T-helper 17 cell (primary cell): ENCODE measurements around the gene PCNT. TPM values are rescaled to one million over a fixed set of nuclear protein-coding genes. Genes with fewer than 3 reads are reported as not detected.

Experiments used
- ATAC-seq: fragments of 150-1000 bp; cut with Tn5 transposase; 2 replicates; pipeline ENCODE4 v1.10.0; 2021; ENCODE audit warnings: mild to moderate bottlenecking, moderate library complexity
- DNase-seq, 3 donors: peaks; one replicate each; pipeline versions ENCODE4 v3.0.0 to v3.0.0-alpha.2; 2020 to 2021
- H3K9me3 ChIP-seq: one replicate; pipeline ENCODE4 v1.7.0; 2013; ENCODE audit warnings: low read length, mild to moderate bottlenecking; ENCODE audit not compliant: control insufficient read depth, poor library complexity, severe bottlenecking
- H3K27ac Mint-ChIP-seq: one replicate; pipeline ENCODE4 v1.8.0; 2022; ENCODE audit warnings: mild to moderate bottlenecking, moderate library complexity, mixed read lengths
- H3K27me3 Mint-ChIP-seq: one replicate; pipeline ENCODE4 v1.8.0; 2022; ENCODE audit warnings: mixed read lengths
- H3K36me3 Mint-ChIP-seq: one replicate; pipeline ENCODE4 v1.8.0; 2022; ENCODE audit warnings: low read depth, mixed read lengths
- H3K4me1 Mint-ChIP-seq: one replicate; pipeline ENCODE4 v1.8.0; 2022; ENCODE audit warnings: mild to moderate bottlenecking, mixed read lengths
- H3K4me3 Mint-ChIP-seq: one replicate; pipeline ENCODE4 v1.8.0; 2022; ENCODE audit warnings: mild to moderate bottlenecking, moderate library complexity, mixed read lengths
- total RNA-seq, 4 donors: library from RNA in 2 of 4; stranded (reverse) in 2 of 4; gene quantifications; one replicate each; pipeline ENCODE4 v1.2.3 and lab custom pipeline; 2022 to 2026

Gene PCNT
- total RNA-seq, 2 donors from 2014 or later = 53.5 to 59.5 TPM

DNA sequence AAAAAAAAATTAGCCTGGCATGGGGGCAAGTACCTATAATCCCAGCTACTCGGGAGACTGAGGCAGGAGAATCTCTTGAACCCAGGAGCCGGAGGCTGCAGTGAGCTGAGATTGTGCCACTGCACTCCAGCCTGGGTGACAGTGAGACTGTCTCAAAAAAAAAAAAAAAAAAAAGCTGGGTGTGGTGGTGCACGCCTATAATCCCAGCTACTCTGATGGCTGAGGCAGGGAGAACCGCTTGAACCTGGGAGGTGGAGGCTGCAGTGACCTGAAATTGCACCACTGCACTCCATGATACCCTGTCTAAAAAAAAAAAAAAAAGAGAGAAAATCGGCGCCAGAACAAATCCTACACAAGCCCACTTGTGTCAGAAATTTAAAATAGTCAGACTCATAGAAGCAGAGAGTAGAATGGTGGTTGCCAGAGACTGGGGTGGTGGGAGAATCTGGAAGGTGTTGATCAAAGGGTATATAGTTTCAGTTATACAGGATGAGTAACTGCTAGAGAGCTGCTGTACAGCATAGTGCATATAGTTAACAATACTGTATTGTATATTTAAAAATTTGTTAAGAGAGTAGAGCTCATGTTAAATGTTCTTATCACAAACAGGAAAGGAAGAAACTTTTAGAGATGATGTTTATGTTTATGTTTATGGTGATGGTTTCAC is 144.3 kb downstream of the PCNT start:
- Mint-ChIP-seq H3K4me1 (peaks cover 21% of the 10 kb centered on the region), H3K4me3 (no peak overlapping the region), H3K36me3 (no peaks in the 10 kb centered on the region)

DNA sequence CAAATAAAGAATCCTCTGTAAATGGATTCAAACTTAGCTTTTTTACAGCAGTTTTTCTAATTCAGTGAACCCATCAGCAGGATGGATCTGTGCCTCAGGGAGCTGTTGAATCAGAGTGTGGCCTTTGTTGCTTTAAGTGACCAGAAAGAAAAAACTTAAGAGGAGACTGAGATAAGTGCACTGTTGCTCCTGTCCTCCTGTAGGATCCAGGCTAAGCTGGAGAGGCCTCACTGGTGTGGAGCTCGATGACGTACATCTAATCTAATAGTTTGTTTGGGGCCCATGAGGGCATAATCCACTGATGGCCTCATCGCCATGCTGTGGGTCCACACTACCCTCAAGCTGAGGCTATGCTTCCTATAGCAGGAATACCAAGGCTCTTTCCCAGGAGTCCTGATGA is 145.3 kb downstream of the PCNT start:
- H3K4me3 Mint-ChIP-seq = no peak overlapping the region
- H3K9me3 ChIP-seq = no peaks in the 10 kb centered on the region
- no peaks in the 10 kb centered on the region for H3K27me3 Mint-ChIP-seq
- H3K27ac Mint-ChIP-seq = no peak overlapping the region
- H3K36me3 Mint-ChIP-seq = no peaks in the 10 kb centered on the region
- DNase-seq = no peak
- no peak for ATAC-seq
- H3K4me1 Mint-ChIP-seq = peaks cover 27% of the 10 kb centered on the region

More for the DNA sequence above, 144.3 kb downstream of the PCNT start:
- Mint-ChIP-seq H3K27ac (peak overlapping the region; percentile 54), H3K27me3 (no peaks in the 10 kb centered on the region)
- no peak for DNase-seq
- H3K9me3 ChIP-seq = no peaks in the 10 kb centered on the region
- no peak for ATAC-seq

DNA sequence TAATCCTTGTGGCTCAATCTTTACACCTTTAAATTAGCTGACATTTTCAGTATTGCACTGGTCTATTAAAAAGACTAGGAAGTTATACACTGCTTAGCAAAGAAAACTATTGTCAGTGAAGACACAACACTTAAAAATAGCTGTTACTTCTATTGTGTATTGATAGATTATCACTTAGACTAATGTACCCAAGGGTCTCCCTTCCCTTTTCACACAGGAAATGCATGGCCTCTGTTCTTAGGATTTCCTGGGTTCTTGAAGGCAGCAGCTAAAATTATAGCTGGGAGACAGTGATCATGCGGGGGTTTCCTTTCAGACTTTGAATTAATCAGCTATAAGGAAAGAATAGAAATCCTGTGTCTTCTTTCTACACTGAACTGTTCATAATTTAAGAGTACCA is 147.6 kb downstream of the PCNT start:
- Mint-ChIP-seq H3K36me3 (peaks cover 3% of the 10 kb centered on the region), H3K4me1 (peaks cover 32% of the 10 kb centered on the region), H3K27ac (no peak overlapping the region), H3K4me3 (no peak overlapping the region), H3K27me3 (no peaks in the 10 kb centered on the region)
- DNase-seq (no peak), ATAC-seq (no peak)
- H3K9me3 ChIP-seq = no peaks in the 10 kb centered on the region

DNA sequence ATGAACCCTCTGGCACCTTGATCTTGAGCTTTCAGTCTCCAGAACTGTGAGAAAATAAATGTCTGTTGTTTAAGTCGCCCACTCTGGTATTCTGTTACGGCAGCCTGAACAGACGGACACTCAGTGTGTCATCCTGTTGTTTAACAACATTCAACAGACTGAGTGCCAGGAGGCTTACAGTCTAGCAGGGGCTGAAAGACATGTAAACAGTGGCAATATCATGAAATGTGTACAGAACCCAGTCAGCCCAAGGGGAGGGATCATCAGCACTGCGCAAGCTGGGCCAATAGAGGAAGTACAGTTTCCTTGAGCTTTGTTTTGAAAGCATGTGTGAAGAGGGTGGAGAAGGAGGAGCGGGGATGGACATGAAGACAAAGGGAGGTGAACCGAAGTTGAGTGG is 148.3 kb downstream of the PCNT start:
- Mint-ChIP-seq H3K27me3 (no peaks in the 10 kb centered on the region), H3K27ac (no peak overlapping the region)
- no peak for ATAC-seq

DNA sequence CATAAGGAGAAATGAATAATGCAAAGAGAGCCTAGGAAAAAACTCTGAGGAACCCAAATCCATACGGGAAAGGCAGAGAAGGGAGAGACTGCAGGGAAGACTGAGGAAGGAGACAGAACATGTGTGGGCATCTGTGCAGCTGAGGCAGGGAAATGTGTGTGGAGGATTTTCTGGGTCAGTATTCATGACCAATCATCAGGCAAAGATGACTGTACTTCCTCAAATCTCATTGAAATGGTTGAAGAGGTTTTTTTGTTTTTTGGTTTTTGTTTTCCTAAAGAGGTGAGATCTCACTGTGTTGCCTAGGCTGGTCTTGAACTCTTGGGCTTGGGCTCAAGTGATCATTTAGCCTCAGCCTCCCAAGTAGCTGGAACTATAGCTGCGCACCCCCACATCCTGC is 150.4 kb downstream of the PCNT start:
- no peak for DNase-seq
- H3K27me3 Mint-ChIP-seq = no peaks in the 10 kb centered on the region
- ATAC-seq = no peak
- peaks cover 3% of the 10 kb centered on the region for H3K36me3 Mint-ChIP-seq
- no peaks in the 10 kb centered on the region for H3K9me3 ChIP-seq
- peak overlapping the region; percentile 39 for H3K27ac Mint-ChIP-seq
- H3K4me1 Mint-ChIP-seq = peaks cover 29% of the 10 kb centered on the region
- no peak overlapping the region for H3K4me3 Mint-ChIP-seq

More for the DNA sequence above, 148.3 kb downstream of the PCNT start:
- no peaks in the 10 kb centered on the region for H3K9me3 ChIP-seq
- Mint-ChIP-seq H3K4me1 (peaks cover 32% of the 10 kb centered on the region), H3K4me3 (no peak overlapping the region), H3K36me3 (peaks cover 3% of the 10 kb centered on the region)
- DNase-seq = no peak

DNA sequence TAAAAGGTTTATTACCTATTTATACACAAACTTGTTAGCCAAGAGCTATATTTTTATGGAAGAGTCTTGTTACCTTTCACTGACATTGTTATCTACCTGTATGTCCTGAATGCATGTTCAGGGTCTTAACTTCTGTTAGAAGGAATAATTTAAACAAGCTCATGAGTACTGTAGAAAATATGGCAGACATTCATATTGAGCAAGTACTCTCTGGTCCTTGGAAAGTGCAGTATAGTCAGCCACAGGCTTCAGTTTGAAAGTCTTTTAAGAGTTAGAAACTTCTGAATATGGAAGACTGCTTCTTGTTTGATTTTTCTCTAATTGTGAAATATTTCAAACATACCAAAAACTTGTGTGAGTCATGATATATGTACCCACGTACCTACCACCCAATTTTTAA is 151.3 kb downstream of the PCNT start:
- ATAC-seq (no peak), DNase-seq (no peak)
- H3K4me3 Mint-ChIP-seq = no peak overlapping the region
- H3K36me3 Mint-ChIP-seq = peaks cover 3% of the 10 kb centered on the region
- no peaks in the 10 kb centered on the region for H3K9me3 ChIP-seq
- H3K27ac Mint-ChIP-seq = no peak overlapping the region
- no peaks in the 10 kb centered on the region for H3K27me3 Mint-ChIP-seq
- H3K4me1 Mint-ChIP-seq = peaks cover 28% of the 10 kb centered on the region

DNA sequence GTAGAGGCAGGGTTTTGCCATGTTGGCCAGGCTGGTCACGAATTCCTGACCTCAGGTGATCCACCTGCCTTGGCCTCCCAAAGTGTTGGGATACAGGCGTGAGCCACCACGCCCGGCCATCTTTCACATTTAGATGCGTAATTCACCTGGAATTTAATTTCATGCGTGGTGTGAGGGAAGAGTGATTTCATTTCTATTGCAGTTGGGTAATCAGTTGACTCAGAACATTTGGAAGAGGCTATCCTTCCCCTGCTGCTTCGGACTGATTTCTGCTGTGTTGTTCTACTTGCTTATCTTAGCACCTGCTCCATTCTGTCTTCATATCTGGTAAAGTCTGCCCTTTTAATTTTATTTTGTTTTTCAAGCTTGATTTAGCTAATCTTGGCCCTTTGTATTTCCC is 153.8 kb downstream of the PCNT start:
- Mint-ChIP-seq H3K4me1 (peaks cover 30% of the 10 kb centered on the region), H3K36me3 (peaks cover 7% of the 10 kb centered on the region), H3K27me3 (no peaks in the 10 kb centered on the region), H3K27ac (no peak overlapping the region), H3K4me3 (no peak overlapping the region)
- H3K9me3 ChIP-seq = no peaks in the 10 kb centered on the region
- no peak for DNase-seq
- no peak for ATAC-seq

DNA sequence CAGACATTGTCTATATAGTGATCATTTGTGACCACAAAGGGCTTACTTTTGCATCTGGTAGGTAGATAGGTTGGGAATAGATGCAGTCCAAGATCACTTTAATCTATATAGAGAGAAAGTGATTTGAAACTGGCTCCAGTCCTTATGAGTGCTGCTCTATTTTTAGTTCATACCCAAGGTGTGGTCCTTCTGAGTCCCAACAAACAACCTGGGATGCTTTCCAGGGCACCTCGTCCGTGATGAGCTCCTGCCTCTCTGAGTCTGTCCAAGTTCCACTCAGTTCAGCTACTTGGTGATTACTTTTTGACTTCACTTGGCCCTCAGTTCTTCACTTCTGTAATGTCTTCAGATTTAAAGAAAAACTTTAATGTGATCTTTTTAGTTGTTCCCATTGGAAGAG is 155.0 kb downstream of the PCNT start:
- ATAC-seq = no peak
- Mint-ChIP-seq H3K4me1 (peaks cover 36% of the 10 kb centered on the region), H3K27ac (peak overlapping the region; percentile 21), H3K27me3 (no peaks in the 10 kb centered on the region), H3K4me3 (no peak overlapping the region), H3K36me3 (peaks cover 7% of the 10 kb centered on the region)
- DNase-seq = no peak
- no peaks in the 10 kb centered on the region for H3K9me3 ChIP-seq

DNA sequence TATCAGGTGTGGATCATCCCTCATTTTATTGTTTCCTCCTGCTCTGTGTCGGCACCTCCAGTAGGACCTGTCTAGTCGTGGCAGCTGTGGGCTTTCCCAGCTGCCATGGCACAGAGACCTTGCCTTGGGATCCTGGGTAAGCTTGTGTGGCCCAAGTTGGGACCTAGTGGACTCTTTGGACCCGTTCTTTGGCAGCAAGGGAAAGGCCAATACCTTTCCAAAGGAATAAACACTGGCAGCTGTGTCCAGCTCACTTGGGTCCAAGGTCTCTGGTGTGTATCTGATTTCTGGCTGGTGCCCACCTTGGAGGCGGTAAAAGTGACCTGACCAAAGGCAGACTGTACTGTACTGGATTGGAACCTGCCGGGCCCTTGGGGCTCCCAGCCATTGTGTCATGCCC is 156.5 kb downstream of the PCNT start:
- Mint-ChIP-seq H3K27ac (no peak overlapping the region), H3K4me1 (peaks cover 30% of the 10 kb centered on the region), H3K4me3 (no peak overlapping the region), H3K27me3 (no peaks in the 10 kb centered on the region), H3K36me3 (peaks cover 7% of the 10 kb centered on the region)
- ATAC-seq (no peak), DNase-seq (no peak)
- H3K9me3 ChIP-seq = no peaks in the 10 kb centered on the region

DNA sequence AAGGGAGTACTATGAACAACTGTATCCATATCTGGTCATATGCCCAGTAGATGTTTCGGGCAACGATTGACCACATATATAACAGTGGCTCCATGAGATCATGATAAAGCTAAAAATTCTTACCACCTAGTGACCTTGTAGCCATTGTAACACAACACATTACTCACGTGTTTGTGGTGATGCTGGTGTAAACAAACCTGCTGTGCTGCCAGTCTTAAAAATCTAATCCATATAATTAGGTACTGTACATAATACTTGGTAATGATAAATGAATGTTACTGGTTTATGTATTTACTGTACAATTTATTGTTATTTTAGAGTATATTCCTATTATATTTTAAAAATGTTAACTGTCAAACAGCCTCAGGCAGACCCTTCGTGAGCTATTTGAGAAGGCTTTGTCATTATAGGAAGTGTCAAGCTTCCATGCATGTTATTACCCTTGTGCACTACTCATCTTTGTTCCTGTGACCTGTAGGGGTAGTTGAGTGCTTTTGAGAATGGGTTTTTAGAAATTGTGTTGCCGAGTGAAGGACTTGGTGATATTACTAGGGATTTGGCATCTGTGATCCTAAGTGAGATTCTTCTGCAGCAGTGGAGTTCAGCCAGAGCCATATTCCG is 158.4 kb downstream of the PCNT start:
- no peaks in the 10 kb centered on the region for H3K27me3 Mint-ChIP-seq
- DNase-seq (no peak), ATAC-seq (no peak)
- peak overlapping the region; percentile 82 for H3K27ac Mint-ChIP-seq
- H3K4me3 Mint-ChIP-seq = no peak overlapping the region
- H3K4me1 Mint-ChIP-seq = peaks cover 27% of the 10 kb centered on the region
- peaks cover 8% of the 10 kb centered on the region for H3K36me3 Mint-ChIP-seq
- H3K9me3 ChIP-seq = no peaks in the 10 kb centered on the region

DNA sequence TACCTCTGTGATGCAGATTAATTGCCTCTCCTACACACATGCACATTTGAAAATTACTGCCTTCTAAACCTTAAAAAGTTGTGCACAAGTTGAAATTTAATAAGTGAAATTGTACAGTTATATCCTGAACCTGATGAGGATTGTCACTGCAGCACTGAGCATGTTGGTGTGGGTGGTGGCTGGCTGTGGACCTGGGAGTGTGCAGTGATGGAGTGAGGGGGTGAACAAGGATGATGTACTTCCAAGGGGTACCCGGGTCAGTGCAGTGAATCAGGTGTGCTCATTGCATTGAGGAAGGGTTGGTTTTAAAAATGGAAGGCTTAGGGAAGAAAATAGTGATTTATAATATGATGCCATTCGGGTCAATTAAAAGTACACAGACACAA is 158.9 kb downstream of the PCNT start:
- H3K27ac Mint-ChIP-seq = peak overlapping the region; percentile 82
- peaks cover 26% of the 10 kb centered on the region for H3K4me1 Mint-ChIP-seq
- no peaks in the 10 kb centered on the region for H3K9me3 ChIP-seq
- ATAC-seq = no peak
- no peaks in the 10 kb centered on the region for H3K27me3 Mint-ChIP-seq
- no peak overlapping the region for H3K4me3 Mint-ChIP-seq
- no peak for DNase-seq
- peaks cover 8% of the 10 kb centered on the region for H3K36me3 Mint-ChIP-seq

DNA sequence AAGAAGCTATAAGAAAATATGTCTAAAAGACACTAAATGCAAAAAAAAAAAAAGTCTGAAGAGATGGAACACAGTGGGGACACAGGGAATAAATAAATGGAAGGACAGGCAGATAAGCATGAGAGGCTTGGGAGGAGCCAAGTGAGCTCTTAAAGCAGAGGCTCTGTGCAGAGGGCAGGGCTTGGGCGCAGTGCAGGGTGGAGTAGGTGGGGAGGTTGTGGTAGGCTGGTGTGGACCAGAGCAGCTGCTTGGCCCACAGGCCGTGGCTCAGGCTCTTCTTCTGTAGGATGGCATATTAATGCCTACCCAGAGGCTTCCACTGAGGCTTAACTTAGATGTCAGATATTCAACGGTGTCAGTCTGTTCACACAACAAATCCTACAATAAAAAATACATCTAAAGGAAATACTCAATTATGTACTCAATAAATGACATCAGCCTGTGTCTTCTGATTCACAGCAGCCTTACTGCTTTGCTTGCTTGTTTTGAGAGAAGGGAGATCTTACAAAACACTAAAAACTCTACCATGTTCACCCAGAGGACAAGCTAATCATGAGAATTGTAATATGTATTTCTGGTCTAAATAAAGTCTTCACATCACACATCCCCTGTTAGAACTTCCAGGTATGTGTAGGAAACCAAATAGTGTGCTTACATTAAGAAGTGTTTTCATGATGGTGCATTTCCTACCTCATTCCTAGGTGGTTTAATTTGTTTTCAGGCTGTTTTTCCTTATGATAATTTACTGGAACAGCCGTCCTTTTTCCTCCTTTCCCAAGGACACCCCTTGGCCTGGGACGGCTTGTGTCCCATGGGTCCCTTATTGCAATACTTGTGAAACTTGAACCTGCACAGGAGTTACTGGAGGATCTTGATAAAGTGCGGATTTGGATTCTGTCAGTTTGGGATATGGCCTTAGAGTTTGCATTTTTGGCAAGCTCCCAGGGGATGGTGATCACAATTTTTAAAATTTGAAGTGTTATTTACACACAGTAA is 159.6 kb downstream of the PCNT start:
- DNase-seq = no peak
- no peaks in the 10 kb centered on the region for H3K9me3 ChIP-seq
- no peak overlapping the region for H3K4me3 Mint-ChIP-seq
- peak overlapping the region; percentile 82 for H3K27ac Mint-ChIP-seq
- H3K4me1 Mint-ChIP-seq = peaks cover 24% of the 10 kb centered on the region
- no peaks in the 10 kb centered on the region for H3K27me3 Mint-ChIP-seq
- H3K36me3 Mint-ChIP-seq = peaks cover 8% of the 10 kb centered on the region
- no peak for ATAC-seq

DNA sequence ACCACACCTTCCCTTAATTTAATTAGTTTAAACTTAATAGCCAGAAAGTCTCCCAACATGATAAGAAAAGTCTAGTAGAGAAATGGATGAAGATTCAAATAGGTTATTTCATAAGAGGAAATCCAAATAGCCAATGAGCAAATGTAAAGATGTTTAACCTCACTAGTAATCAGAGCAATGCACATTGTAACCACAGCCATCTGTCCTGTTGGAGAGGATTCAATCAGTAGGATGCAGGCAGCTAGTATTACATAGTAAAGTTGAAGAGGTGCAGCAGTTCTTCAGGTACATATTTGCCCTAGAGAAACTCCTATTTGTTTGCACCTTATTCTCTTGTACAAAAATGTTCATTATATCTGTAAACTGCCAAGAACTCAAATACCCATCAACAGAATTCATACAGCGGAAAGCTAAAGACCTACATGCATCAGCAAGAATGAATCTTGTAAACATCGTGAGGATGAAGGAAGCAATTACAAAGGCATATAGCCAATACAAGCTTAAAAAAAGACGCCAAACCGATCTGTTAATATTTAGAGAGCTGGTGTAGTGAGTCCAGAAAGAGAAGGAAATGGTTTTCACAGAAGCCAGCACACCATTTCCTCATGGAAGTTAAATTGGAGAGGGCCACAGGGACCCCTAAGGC is 162.6 kb downstream of the PCNT start:
- Mint-ChIP-seq H3K36me3 (peaks cover 4% of the 10 kb centered on the region), H3K27ac (peak overlapping the region; percentile 19), H3K4me1 (peaks cover 16% of the 10 kb centered on the region), H3K4me3 (no peak overlapping the region), H3K27me3 (no peaks in the 10 kb centered on the region)
- ATAC-seq (no peak), DNase-seq (no peak)
- H3K9me3 ChIP-seq = no peaks in the 10 kb centered on the region
